Skeletal muscle cell (primary cell): Measurements from ENCODE around the gene FOXP1.

Source experiments
- DNase-seq: peaks from one replicate; pipeline ENCODE4 v3.0.0-alpha.2; 2010; ENCODE audit warnings: low read depth
- H3K4me3 ChIP-seq: 2 replicates; pipeline ENCODE4 v1.5.1; 2011; ENCODE audit warnings: low read depth, mild to moderate bottlenecking, control low read depth, low read length, moderate library complexity

FOXP1 gene

DNA sequence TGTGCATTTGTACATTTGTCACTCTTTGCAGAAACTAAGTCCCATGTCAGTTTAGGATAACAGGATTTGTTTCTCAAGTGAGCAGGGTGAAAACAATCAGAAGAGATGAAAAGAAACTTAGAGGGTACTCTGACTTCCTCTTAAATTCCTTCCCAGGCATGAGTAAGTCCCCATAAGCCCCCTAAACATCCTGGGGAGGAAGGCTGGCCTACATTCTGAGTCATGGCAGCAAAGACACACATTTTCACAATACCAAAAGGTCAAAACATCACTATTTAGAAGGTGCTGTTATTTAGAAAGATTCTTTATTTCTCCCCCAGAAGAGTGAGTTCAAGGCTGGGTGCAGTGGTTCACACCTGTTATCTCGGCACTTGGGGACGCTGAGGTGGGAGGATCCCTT lies 7.6 kb upstream of the FOXP1 start:
- no peak for DNase-seq
- H3K4me3 ChIP-seq, result no peak overlapping the region

- no peak overlapping the region for H3K4me3 ChIP-seq
- DNase-seq, result no peak
Observed at GRCh38 chr3:71589132-71589531, 5.6 kb upstream of the FOXP1 start.

GRCh38 chr3:71587958-71588357 lies 4.4 kb upstream of the FOXP1 start:
- H3K4me3 ChIP-seq, result no peak overlapping the region
- no peak for DNase-seq

GRCh38 chr3:71586810-71587242 lies 3.3 kb upstream of the FOXP1 start:
- H3K4me3 ChIP-seq, result no peak overlapping the region
- no peak for DNase-seq

- DNase-seq, result no peak
- no peak overlapping the region for H3K4me3 ChIP-seq
Observed at GRCh38 chr3:71585887-71586809, 2.6 kb upstream of the FOXP1 start.

- H3K4me3 ChIP-seq, result no peak overlapping the region
- no peak for DNase-seq
Observed at GRCh38 chr3:71585131-71585530, 1.6 kb upstream of the FOXP1 start.

- H3K4me3 ChIP-seq, result peak overlapping the region; percentile 82
- no peak for DNase-seq
Observed at GRCh38 chr3:71584394-71585011, 975 bp upstream of the FOXP1 start.

- peak overlapping the region; percentile 82 for H3K4me3 ChIP-seq
- no peak for DNase-seq
Observed at GRCh38 chr3:71582612-71583565, 639 bp downstream of the FOXP1 start.

GRCh38 chr3:71582036-71582611 lies 1.4 kb downstream of the FOXP1 start:
- peak overlapping the region; percentile 82 for H3K4me3 ChIP-seq
- DNase-seq, result no peak

- peak overlapping the region; percentile 82 for H3K4me3 ChIP-seq
- DNase-seq, result no peak
Observed at GRCh38 chr3:71581457-71582035, 2.0 kb downstream of the FOXP1 start.

DNA sequence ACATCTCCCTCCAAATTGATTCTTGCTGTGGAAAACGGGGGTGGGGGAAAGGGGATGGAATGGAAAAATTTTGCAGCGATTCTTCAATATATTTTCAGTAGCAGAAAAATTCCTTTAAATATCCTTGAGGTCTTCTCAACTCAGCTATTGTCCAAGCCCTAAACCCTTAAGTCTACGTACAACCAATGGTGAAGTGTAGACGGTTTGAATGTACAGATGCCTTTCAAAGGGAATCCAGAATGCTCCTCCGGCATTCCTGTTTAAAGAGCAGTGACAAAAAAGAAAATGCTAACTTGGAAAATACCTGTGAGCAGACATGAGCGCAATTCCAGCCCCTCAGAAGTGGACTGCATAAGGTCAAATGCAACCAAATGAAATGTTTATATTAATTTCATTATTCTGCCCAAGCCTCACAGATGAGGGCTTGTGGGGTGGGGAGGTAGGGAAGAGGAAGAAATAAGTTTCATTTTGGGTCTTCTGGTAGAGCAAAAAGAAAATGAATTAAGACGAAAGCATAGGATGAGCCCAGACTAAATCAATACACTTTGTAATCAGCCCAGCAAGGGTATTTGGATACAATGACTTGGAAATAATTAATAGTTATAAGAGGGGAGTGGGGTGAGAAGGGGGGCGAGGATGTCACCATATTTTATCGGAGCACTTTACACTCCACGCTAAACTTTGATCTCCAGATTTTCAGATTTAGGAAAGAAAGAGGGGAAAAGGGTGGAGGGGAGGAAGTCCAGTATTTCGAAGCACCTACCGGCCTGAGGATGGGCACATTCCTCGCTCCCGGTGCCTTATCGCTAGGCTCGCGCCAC lies 2.7 kb downstream of the FOXP1 start:
- DNase-seq, result no peak
- H3K4me3 ChIP-seq, result peak overlapping the region; percentile 82

- no peak for DNase-seq
- H3K4me3 ChIP-seq, result peak overlapping the region; percentile 82
Observed at GRCh38 chr3:71579935-71580406, 3.6 kb downstream of the FOXP1 start.

DNA sequence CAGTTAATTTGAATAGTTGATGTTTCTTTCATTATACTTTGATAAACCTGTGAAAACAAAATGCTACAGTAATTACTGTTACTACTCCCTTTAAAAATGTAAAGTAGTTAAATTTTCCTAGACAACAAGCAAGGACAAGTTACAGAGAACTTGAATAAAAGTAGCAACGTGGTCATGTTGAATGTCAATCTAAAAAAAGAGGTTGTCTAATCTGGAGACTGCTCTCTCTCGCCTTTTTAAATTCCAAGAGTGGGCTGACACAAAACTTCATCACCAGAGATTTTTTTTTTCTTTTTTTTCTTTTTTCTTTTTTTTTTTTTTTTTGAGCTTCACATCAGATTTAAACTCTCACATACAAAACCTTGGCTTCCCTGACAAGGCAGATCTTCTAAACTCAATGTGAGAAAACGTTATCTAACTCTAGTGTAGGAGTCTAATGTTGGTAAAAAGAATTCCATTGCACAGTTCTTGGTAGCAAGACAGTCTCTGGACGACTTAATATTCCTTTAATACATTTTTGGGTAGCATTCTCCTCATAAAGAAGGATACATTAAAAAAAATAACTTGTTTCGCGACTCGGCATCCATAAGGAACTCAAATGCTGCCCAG lies 4.1 kb downstream of the FOXP1 start:
- H3K4me3 ChIP-seq, result peak overlapping the region; percentile 1
- DNase-seq, result no peak

GRCh38 chr3:71578054-71578751 lies 5.3 kb downstream of the FOXP1 start:
- H3K4me3 ChIP-seq, result no peak overlapping the region

GRCh38 chr3:71577011-71577410 lies 6.5 kb downstream of the FOXP1 start:
- no peak overlapping the region for H3K4me3 ChIP-seq
- DNase-seq, result no peak

More at GRCh38 chr3:71578054-71578751, 5.3 kb downstream of the FOXP1 start:
- DNase-seq, result no peak

GRCh38 chr3:71575433-71575832 lies 8.1 kb downstream of the FOXP1 start:
- no peak overlapping the region for H3K4me3 ChIP-seq
- DNase-seq, result no peak

GRCh38 chr3:71573181-71573580 lies 10.3 kb downstream of the FOXP1 start:
- H3K4me3 ChIP-seq, result no peak overlapping the region
- no peak for DNase-seq
